GM12878 (cell line): Measurements from ENCODE around the gene VNN1.

Experiments used
- KDM1A ChIP-seq: fragments of 200-600 bp; sonication (generic); IDR thresholded peaks from 2 replicates; pipeline ENCODE4 v1.6.1; 2016; ENCODE audit warnings: borderline replicate concordance
- PAX8 ChIP-seq: fragments of 450-650 bp; IDR thresholded peaks from 2 replicates; pipeline ENCODE4 v1.6.1; 2017; ENCODE audit warnings: mild to moderate bottlenecking, moderate library complexity
- TF ChIP-seq, protein P1 (sequence below): IDR thresholded peaks from 2 replicates; pipeline ENCODE4 v1.6.1; 2011; ENCODE audit warnings: borderline replicate concordance, low read depth, mild to moderate bottlenecking, moderate library complexity, mixed read lengths, low read length; ENCODE audit not compliant: insufficient read depth; ENCODE audit errors: extremely low read length
- TF ChIP-seq, protein P2 (sequence below): IDR thresholded peaks from 2 replicates; pipeline ENCODE4 v1.6.1; 2012; ENCODE audit warnings: low read depth, low read length, improper control_type of control experiment

DNA sequence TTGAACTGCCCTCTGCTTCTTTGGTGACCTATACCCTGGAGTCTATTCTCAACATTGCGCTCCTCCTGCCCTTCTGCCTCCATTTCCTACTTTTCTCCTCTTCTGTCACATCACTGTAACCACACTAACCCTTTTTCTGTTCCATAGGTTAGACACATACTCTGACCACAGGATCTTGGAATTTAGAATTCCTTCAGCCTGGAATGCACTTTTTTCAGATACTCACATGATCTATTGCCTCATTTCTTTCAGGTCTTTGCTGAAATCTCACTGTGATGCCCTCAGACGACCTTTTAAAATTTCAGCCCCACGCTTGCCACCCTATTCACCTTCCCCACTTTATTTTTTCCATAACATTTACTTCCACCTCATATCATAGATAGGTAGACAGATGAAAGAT is 5.1 kb downstream of the VNN1 start:
- TF ChIP-seq, protein P1, sequence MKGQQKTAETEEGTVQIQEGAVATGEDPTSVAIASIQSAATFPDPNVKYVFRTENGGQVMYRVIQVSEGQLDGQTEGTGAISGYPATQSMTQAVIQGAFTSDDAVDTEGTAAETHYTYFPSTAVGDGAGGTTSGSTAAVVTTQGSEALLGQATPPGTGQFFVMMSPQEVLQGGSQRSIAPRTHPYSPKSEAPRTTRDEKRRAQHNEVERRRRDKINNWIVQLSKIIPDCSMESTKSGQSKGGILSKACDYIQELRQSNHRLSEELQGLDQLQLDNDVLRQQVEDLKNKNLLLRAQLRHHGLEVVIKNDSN: no peak
- TF ChIP-seq KDM1A (no peak), PAX8 (no peak)
- TF ChIP-seq, protein P2, sequence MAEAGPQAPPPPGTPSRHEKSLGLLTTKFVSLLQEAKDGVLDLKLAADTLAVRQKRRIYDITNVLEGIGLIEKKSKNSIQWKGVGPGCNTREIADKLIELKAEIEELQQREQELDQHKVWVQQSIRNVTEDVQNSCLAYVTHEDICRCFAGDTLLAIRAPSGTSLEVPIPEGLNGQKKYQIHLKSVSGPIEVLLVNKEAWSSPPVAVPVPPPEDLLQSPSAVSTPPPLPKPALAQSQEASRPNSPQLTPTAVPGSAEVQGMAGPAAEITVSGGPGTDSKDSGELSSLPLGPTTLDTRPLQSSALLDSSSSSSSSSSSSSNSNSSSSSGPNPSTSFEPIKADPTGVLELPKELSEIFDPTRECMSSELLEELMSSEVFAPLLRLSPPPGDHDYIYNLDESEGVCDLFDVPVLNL: no peak
